ENCODE data around the gene SPG21. TPM values are rescaled to one million over a fixed set of nuclear protein-coding genes. Genes with fewer than 3 reads are reported as not detected.

The SPG21 gene
- total and polyA plus RNA-seq, 2 of the 8 experiments (the other 6 are each of a cell fraction or from before 2014, with no cell fraction given), result 67.3 to 72.7 TPM

- no peaks in the 10 kb centered on the region for H3K79me2 ChIP-seq (ENCODE audit: control insufficient read depth in 1 of 2, insufficient read depth in 2 of 2, low read length in 2 of 2)
- peaks cover 0 to 4% of the 10 kb centered on the region in 2 experiments for H4K20me1 ChIP-seq (replicated peaks in 1 of 2; ENCODE audit: control insufficient read depth in 1 of 2, insufficient read depth in 2 of 2, low read length in 2 of 2)
- H4K91ac ChIP-seq (replicated peaks; ENCODE audit: insufficient read length, low read length), result no peak overlapping the region
- no peak overlapping the region for H3K23ac ChIP-seq (ENCODE audit: insufficient read length)
- H3K9ac ChIP-seq (replicated peaks in 1 of 4; ENCODE audit: extremely low read depth in 1 of 4, low read depth in 3 of 4, low read length in 3 of 4), result no peak overlapping the region
- H3K23me2 ChIP-seq (ENCODE audit: low read depth, low read length), result no peaks in the 10 kb centered on the region
- H3K27ac ChIP-seq (ENCODE audit: low read depth, low read length), result no peak overlapping the region
- no peaks in the 10 kb centered on the region for H3K79me1 ChIP-seq (ENCODE audit: low read depth, low read length)
- H4K8ac ChIP-seq (ENCODE audit: extremely low read depth, insufficient read depth, low read length), result no peak overlapping the region
- no peak overlapping the region for H2BK15ac ChIP-seq (ENCODE audit: low read length)
- ChIA-PET POLR2A (ENCODE audit: partially characterized antibody) (interaction anchor here (0.7 kb wide), 1 partner anchor 11 kb away, joined by 4 read pairs; no protein-coding TSS in a partner anchor), CTCF (ENCODE audit: partially characterized antibody) (interaction anchor here (0.6 to 1.4 kb wide), 3 partner anchors 11 to 472 kb away, joined by 4 read pairs; no protein-coding TSS in a partner anchor)
- no peaks in the 10 kb centered on the region for H3K4me1 ChIP-seq (replicated peaks in 1 of 4; ENCODE audit: control insufficient read depth in 3 of 4, insufficient read depth in 4 of 4, low read length in 3 of 4)
- no peak overlapping the region for H2AK5ac ChIP-seq (ENCODE audit: low read depth, low read length)
- H4K5ac ChIP-seq (ENCODE audit: insufficient read length, low read depth, low read length), result no peak overlapping the region
- H3K36me3 ChIP-seq (ENCODE audit: control insufficient read depth in 2 of 4, insufficient read depth in 4 of 4, low read length in 3 of 4), result no peaks in the 10 kb centered on the region; a peak in 1 of 8 replicates
- no peak overlapping the region for H3K4me2 ChIP-seq (ENCODE audit: insufficient read depth in 1 of 2, low read depth in 2 of 2, low read length in 2 of 2)
- no peak overlapping the region for H2BK5ac ChIP-seq (ENCODE audit: low read depth, low read length)
- DNase-seq (ENCODE audit: low read depth in 1 of 2, low spot score in 2 of 2), result peak in 1 of 2 experiments; percentile 51
- H3K9me3 ChIP-seq (ENCODE audit: insufficient read depth in 2 of 2, low read depth in 1 of 2, low read length in 1 of 2), result no peaks in the 10 kb centered on the region
- H3K56ac ChIP-seq (replicated peaks; ENCODE audit: insufficient read length, low read depth, low read length), result no peak overlapping the region
- no peak overlapping the region for H3K18ac ChIP-seq (ENCODE audit: extremely low read depth, low read length)
- no peak overlapping the region for H2BK120ac ChIP-seq (replicated peaks; ENCODE audit: low read depth, low read length)
- WGBS, 2 experiments (ENCODE audit: extremely low coverage in 1 of 2, insufficient coverage in 1 of 2, insufficient read length in 1 of 2, insufficient replicate concordance in 2 of 2, low coverage in 1 of 2, low lambda C conversion rate in 2 of 2, missing lambda C conversion rate in 1 of 2), result 91% methylated on average over 11 of the region's 11 CpGs; no CpG with 5 or more reads in 1 of the 2 experiments
- H3K14ac ChIP-seq (ENCODE audit: insufficient read length), result no peak overlapping the region
- no peak for FAIRE-seq
- no peak overlapping the region for H3K4me3 ChIP-seq (ENCODE audit: extremely low read depth in 1 of 4, insufficient read depth in 2 of 4, low read depth in 3 of 4, low read length in 4 of 4)
- no peak overlapping the region for H2AFZ ChIP-seq (ENCODE audit: low read length)
- no peaks in the 10 kb centered on the region for H3K27me3 ChIP-seq (replicated peaks in 1 of 4; ENCODE audit: control insufficient read depth in 3 of 4, extremely low read depth in 1 of 4, insufficient read depth in 3 of 4, low read length in 3 of 4)
- no peak overlapping the region for H3K4ac ChIP-seq (replicated peaks; ENCODE audit: insufficient read length, low read depth, low read length)
- H2BK20ac ChIP-seq (ENCODE audit: low read length), result no peak overlapping the region
- no peak overlapping the region for H2BK12ac ChIP-seq (ENCODE audit: low read depth, low read length)
- TF ChIP-seq BACH1 (IDR thresholded peaks at IDR 0.05; ENCODE audit: low read length), result no peak
- no peak for TF ChIP-seq SP1 (IDR thresholded peaks at IDR 0.05; ENCODE audit: low read depth, low read length)
- TF ChIP-seq KDM4A (IDR thresholded peaks at IDR 0.05; ENCODE audit: low read depth, low read length, severe bottlenecking), result no peak
- no peak for TF ChIP-seq HDAC2 (IDR thresholded peaks at IDR 0.05; ENCODE audit: borderline replicate concordance in 1 of 2, low read depth in 2 of 2, low read length in 2 of 2)
- TF ChIP-seq FOSL1 (IDR thresholded peaks at IDR 0.05; ENCODE audit: insufficient read depth, low read depth, low read length), result no peak
- TF ChIP-seq BCL11A (IDR thresholded peaks at IDR 0.05; ENCODE audit: low read depth in 2 of 2, low read length in 2 of 2), result no peak
- no peak for TF ChIP-seq EZH2 (IDR thresholded peaks at IDR 0.05; ENCODE audit: low read depth, low read length, severe bottlenecking)
These were observed 40.1 kb downstream of the SPG21 start for GRCh38 chr15:64949383-64950186.

Data from H1 (cell line).